ENCODE results near the gene GAB2.

DNA sequence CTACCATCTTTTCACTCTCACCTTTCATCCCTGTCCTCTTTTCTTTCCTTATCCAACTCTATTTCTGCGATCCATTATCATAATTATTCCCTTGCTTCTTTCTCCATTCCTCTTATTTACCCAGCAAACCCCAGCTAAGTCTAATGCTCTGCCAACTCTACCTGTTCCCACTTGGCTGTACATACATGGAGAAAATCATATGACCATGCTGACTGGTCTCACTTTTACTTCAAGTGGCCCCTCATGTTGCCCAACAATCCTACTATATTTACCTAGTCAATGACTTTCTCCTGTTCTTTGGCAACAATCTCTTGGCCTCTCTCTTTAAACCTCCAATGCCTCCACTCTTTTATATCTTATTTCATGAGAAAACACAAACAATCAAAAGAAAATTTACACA lies 134.8 kb downstream of the GAB2 start:
- no peak for TF ChIP-seq EZH2 (IDR thresholded peaks at IDR 0.05)
- TF ChIP-seq FOXP2 (optimal IDR thresholded peaks at IDR 0.05; ENCODE audit: control extremely low read depth, extremely low read length, insufficient read depth) = no peak
- TF ChIP-seq POLR2AphosphoS5 (IDR thresholded peaks at IDR 0.05; ENCODE audit: borderline replicate concordance, low read depth, low read length) = no peak

All from SK-N-MC (cell line).